WERI-Rb-1 (cell line): ENCODE measurements around the gene CAP2.

ENCODE experiments used
- DNase-seq: peaks from one replicate; pipeline ENCODE4 v3.0.0-alpha.2; 2020
- H3K27ac ChIP-seq: fragments of 250-450 bp; sonication (Bioruptor Pico); 2 replicates; pipeline ENCODE4 v1.5.1; 2020; ENCODE audit warnings: mild to moderate bottlenecking, moderate library complexity
- H3K27me3 ChIP-seq: fragments of 250-450 bp; sonication (Bioruptor Pico); 2 replicates; pipeline ENCODE4 v1.5.1; 2021; ENCODE audit warnings: mild to moderate bottlenecking, low read depth, moderate library complexity; ENCODE audit not compliant: insufficient read depth, severe bottlenecking
- H3K36me3 ChIP-seq: fragments of 250-450 bp; sonication (Bioruptor Pico); 2 replicates; pipeline ENCODE4 v1.5.1; 2020; ENCODE audit warnings: mild to moderate bottlenecking, moderate library complexity
- H3K4me3 ChIP-seq: 2 replicates; pipeline ENCODE4 v1.5.1; 2011; ENCODE audit warnings: low read depth, mild to moderate bottlenecking, control low read depth, low read length
- H3K9me3 ChIP-seq: fragments of 250-450 bp; sonication (Bioruptor Pico); 2 replicates; pipeline ENCODE4 v1.5.1; 2021; ENCODE audit warnings: mild to moderate bottlenecking, moderate library complexity; ENCODE audit not compliant: severe bottlenecking
- CTCF ChIP-seq: IDR thresholded peaks from 2 replicates; pipeline ENCODE4 v1.5.1; 2011; ENCODE audit warnings: low read depth, mild to moderate bottlenecking, control low read depth, inconsistent platforms, low read length

CAP2 gene

GRCh38 chr6:17455919-17456318 lies 62.5 kb downstream of the CAP2 start:
- H3K9me3 ChIP-seq, result no peaks in the 10 kb centered on the region
- no peak overlapping the region for H3K4me3 ChIP-seq
- no peak overlapping the region for H3K27ac ChIP-seq
- TF ChIP-seq CTCF, result no peak
- no peak for DNase-seq
- H3K36me3 ChIP-seq, result no peaks in the 10 kb centered on the region
- no peaks in the 10 kb centered on the region for H3K27me3 ChIP-seq

GRCh38 chr6:17456711-17457110 lies 63.3 kb downstream of the CAP2 start:
- Histone ChIP-seq H3K4me3 (no peak overlapping the region), H3K9me3 (no peaks in the 10 kb centered on the region), H3K27me3 (no peaks in the 10 kb centered on the region), H3K36me3 (no peaks in the 10 kb centered on the region), H3K27ac (no peak overlapping the region)
- DNase-seq, result no peak
- TF ChIP-seq CTCF, result no peak

GRCh38 chr6:17457405-17457804 lies 64.0 kb downstream of the CAP2 start:
- no peaks in the 10 kb centered on the region for H3K27me3 ChIP-seq
- H3K36me3 ChIP-seq, result no peaks in the 10 kb centered on the region
- no peak overlapping the region for H3K4me3 ChIP-seq
- H3K9me3 ChIP-seq, result no peaks in the 10 kb centered on the region
- no peak overlapping the region for H3K27ac ChIP-seq
- TF ChIP-seq CTCF, result no peak
- no peak for DNase-seq

- TF ChIP-seq CTCF, result no peak
- H3K27me3 ChIP-seq, result no peaks in the 10 kb centered on the region
- no peaks in the 10 kb centered on the region for H3K36me3 ChIP-seq
- no peak overlapping the region for H3K27ac ChIP-seq
- no peak for DNase-seq
- H3K9me3 ChIP-seq, result no peaks in the 10 kb centered on the region
- no peak overlapping the region for H3K4me3 ChIP-seq
Measured at GRCh38 chr6:17457956-17458355, 64.6 kb downstream of the CAP2 start.

GRCh38 chr6:17458966-17459365 lies 65.6 kb downstream of the CAP2 start:
- no peak overlapping the region for H3K4me3 ChIP-seq
- H3K27me3 ChIP-seq, result no peaks in the 10 kb centered on the region
- no peaks in the 10 kb centered on the region for H3K36me3 ChIP-seq
- no peaks in the 10 kb centered on the region for H3K9me3 ChIP-seq
- no peak for TF ChIP-seq CTCF
- no peak for DNase-seq
- no peak overlapping the region for H3K27ac ChIP-seq

GRCh38 chr6:17460862-17461261 lies 67.5 kb downstream of the CAP2 start:
- H3K27me3 ChIP-seq, result no peaks in the 10 kb centered on the region
- no peak overlapping the region for H3K4me3 ChIP-seq
- no peaks in the 10 kb centered on the region for H3K9me3 ChIP-seq
- no peak for DNase-seq
- no peak overlapping the region for H3K27ac ChIP-seq
- no peaks in the 10 kb centered on the region for H3K36me3 ChIP-seq
- no peak for TF ChIP-seq CTCF
